ENCODE measurements around the gene IGFBP6. TPM values are rescaled to one million over a fixed set of nuclear protein-coding genes. Genes with fewer than 3 reads are reported as not detected.
A peak's percentile ranks its signal among the peaks of the same experiment; 100 is the strongest.

IGFBP6 gene
- polyA plus RNA-seq, 1 of the 3 experiments (the other 2 are of a cell fraction), result 570 TPM

DNA sequence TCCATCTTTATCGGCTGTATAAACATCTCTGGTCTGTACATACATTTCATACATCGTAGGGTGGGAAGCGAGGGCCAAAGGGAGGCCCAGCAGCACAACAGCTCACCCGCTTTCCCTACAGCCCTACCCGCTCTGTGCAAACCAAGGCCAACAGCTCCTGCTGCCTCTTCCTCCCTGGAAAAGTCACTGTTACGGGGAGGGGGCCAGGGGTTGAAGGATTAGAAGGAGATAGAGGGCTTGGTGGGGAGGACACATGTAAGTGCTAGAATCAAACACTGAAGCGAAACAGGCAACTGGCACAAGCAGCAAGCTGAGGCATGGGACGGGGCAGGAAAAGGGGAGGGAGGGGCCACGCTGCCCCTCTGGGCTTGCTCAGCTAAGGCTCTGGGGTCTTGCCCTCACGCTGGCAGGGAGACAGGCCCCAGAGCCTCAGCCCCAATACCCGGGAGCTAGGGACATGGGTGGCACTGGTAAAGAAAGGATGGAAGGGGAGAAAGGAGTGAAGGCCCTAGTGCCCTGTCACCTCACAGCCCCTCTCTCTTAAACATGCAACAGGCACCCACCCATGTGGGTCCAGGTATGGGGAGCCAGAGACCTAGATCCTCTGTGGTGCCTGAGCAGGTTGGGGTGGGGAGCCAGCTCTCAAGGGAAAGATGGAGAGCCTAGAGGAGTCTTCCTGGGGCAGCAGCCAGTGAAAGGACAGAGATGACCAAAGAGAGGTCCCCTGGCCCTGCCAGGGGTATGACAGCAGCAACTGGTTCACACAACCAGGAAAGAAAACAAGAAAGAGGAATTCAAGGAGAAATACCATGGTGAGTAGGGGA, 32.6 kb upstream of the IGFBP6 start:
- Histone ChIP-seq H3K27me3 (ENCODE audit: insufficient read depth) (no peaks in the 10 kb centered on the region), H3K4me1 (ENCODE audit: control insufficient read depth in 1 of 2, insufficient read depth in 2 of 2, low read depth in 1 of 2, low read length in 1 of 2) (peaks cover 17 to 22% of the 10 kb centered on the region in 2 experiments; a peak in 3 of 4 replicates), H2AFZ (ENCODE audit: low read depth) (no peak overlapping the region), H3K79me2 (ENCODE audit: insufficient read depth) (no peaks in the 10 kb centered on the region), H3K4me3 (ENCODE audit: low read depth in 2 of 2, low read length in 1 of 2) (no peak overlapping the region), H3K36me3 (replicated peaks in 1 of 2; ENCODE audit: control insufficient read depth in 1 of 2, insufficient read depth in 2 of 2, low read length in 1 of 2) (peaks cover 11 to 30% of the 10 kb centered on the region in 2 experiments), H3K9ac (no peak overlapping the region), H3K27ac (ENCODE audit: low read depth in 2 of 2, low read length in 1 of 2) (peak overlapping the region in 1 of 2 experiments; percentile 66; a peak in 2 of 4 replicates), H3K9me3 (no peaks in the 10 kb centered on the region), H4K20me1 (ENCODE audit: insufficient read depth) (no peaks in the 10 kb centered on the region), H3K9me2 (no peaks in the 10 kb centered on the region), H3K4me2 (no peak overlapping the region), H3F3A (replicated peaks; ENCODE audit: insufficient read depth) (peaks cover 35% of the 10 kb centered on the region)
- DNase-seq, result no peak
- CTCF ChIA-PET, result interaction anchor here (0.6 to 14.5 kb wide), 27 partner anchors 9 to 385 kb away, joined by 3 to 385 read pairs (median 10); partner anchors contain the start of genes AAAS, CSAD, IGFBP6 and SOAT2
- WGBS (ENCODE audit: low lambda C conversion rate), result 95% methylated on average over 11 of the region's 11 CpGs
- no peak for TF ChIP-seq JUND (IDR thresholded peaks at IDR 0.05)
- TF ChIP-seq YY1 (IDR thresholded peaks at IDR 0.05; ENCODE audit: low read depth), result no peak
- TF ChIP-seq EZH2phosphoT487 (IDR thresholded peaks at IDR 0.05; ENCODE audit: borderline replicate concordance, low read depth), result no peak
- no peak for TF ChIP-seq TAF1 (IDR thresholded peaks at IDR 0.05; ENCODE audit: borderline replicate concordance, low read depth, low read length)
- TF ChIP-seq ELF1 (IDR thresholded peaks at IDR 0.05), result no peak
- POLR2A ChIA-PET, result interaction anchor here (0.8 to 2.1 kb wide), 4 partner anchors 15 to 94 kb away, joined by 3 to 10 read pairs (median 6); partner anchors contain the start of genes IGFBP6 and SPRYD3

DNA sequence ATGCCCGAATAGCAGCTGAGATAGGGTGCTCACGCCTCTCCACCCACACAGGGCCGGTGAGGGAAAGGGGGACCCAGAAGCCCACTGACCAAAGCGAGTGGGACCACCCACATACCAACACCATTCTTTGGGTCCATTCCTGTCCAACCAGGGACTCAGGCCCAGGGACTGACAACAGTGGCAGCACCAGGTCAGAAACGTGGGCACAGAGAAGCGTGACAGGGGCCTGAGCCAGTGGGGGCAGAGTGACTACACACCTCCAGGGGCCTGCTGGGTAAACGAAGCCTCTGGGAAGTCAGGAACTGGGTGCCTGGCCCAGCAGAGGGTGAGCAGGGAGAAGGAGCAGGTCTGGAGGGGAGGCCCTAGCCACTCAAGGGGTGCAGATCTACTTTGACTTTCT, 32.0 kb upstream of the IGFBP6 start:
- Histone ChIP-seq H3K27ac (ENCODE audit: low read depth in 2 of 2, low read length in 1 of 2) (peak overlapping the region in 1 of 2 experiments; percentile 66; a peak in 1 of 4 replicates), H2AFZ (ENCODE audit: low read depth) (no peak overlapping the region), H3K4me3 (ENCODE audit: low read depth in 2 of 2, low read length in 1 of 2) (no peak overlapping the region), H3K9ac (no peak overlapping the region), H3K4me2 (no peak overlapping the region), H3K9me3 (no peaks in the 10 kb centered on the region), H3K9me2 (no peaks in the 10 kb centered on the region), H3K4me1 (ENCODE audit: control insufficient read depth in 1 of 2, insufficient read depth in 2 of 2, low read depth in 1 of 2, low read length in 1 of 2) (peaks cover 17 to 20% of the 10 kb centered on the region in 2 experiments; a peak in 3 of 4 replicates), H3K79me2 (ENCODE audit: insufficient read depth) (no peaks in the 10 kb centered on the region), H3F3A (replicated peaks; ENCODE audit: insufficient read depth) (peaks cover 37% of the 10 kb centered on the region), H3K36me3 (replicated peaks in 1 of 2; ENCODE audit: control insufficient read depth in 1 of 2, insufficient read depth in 2 of 2, low read length in 1 of 2) (peaks cover 11 to 29% of the 10 kb centered on the region in 2 experiments), H4K20me1 (ENCODE audit: insufficient read depth) (no peaks in the 10 kb centered on the region), H3K27me3 (ENCODE audit: insufficient read depth) (no peaks in the 10 kb centered on the region)
- TF ChIP-seq NFIC (IDR thresholded peaks at IDR 0.05; ENCODE audit: borderline replicate concordance) (no peak), YY1 (IDR thresholded peaks at IDR 0.05; ENCODE audit: low read depth) (no peak), RAD21 (IDR thresholded peaks at IDR 0.05; ENCODE audit: low read length) (no peak), JUND (IDR thresholded peaks at IDR 0.05) (no peak), GATA2 (CRISPR knock-in tag; IDR thresholded peaks at IDR 0.05) (no peak), PBX3 (IDR thresholded peaks at IDR 0.05) (no peak), TEAD4 (IDR thresholded peaks at IDR 0.05; ENCODE audit: borderline replicate concordance, insufficient read depth) (no peak), RFX5 (IDR thresholded peaks at IDR 0.05; ENCODE audit: low read length) (no peak), NRF1 (IDR thresholded peaks at IDR 0.05; ENCODE audit: low read depth, low read length) (no peak), EZH2phosphoT487 (IDR thresholded peaks at IDR 0.05; ENCODE audit: borderline replicate concordance, low read depth) (no peak), POLR2AphosphoS5 (IDR thresholded peaks at IDR 0.05; ENCODE audit: low read depth, low read length) (no peak)
- TF ChIP-seq, protein P1, sequence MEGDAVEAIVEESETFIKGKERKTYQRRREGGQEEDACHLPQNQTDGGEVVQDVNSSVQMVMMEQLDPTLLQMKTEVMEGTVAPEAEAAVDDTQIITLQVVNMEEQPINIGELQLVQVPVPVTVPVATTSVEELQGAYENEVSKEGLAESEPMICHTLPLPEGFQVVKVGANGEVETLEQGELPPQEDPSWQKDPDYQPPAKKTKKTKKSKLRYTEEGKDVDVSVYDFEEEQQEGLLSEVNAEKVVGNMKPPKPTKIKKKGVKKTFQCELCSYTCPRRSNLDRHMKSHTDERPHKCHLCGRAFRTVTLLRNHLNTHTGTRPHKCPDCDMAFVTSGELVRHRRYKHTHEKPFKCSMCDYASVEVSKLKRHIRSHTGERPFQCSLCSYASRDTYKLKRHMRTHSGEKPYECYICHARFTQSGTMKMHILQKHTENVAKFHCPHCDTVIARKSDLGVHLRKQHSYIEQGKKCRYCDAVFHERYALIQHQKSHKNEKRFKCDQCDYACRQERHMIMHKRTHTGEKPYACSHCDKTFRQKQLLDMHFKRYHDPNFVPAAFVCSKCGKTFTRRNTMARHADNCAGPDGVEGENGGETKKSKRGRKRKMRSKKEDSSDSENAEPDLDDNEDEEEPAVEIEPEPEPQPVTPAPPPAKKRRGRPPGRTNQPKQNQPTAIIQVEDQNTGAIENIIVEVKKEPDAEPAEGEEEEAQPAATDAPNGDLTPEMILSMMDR (IDR thresholded peaks at IDR 0.05), result no peak
- TF ChIP-seq, protein P2, sequence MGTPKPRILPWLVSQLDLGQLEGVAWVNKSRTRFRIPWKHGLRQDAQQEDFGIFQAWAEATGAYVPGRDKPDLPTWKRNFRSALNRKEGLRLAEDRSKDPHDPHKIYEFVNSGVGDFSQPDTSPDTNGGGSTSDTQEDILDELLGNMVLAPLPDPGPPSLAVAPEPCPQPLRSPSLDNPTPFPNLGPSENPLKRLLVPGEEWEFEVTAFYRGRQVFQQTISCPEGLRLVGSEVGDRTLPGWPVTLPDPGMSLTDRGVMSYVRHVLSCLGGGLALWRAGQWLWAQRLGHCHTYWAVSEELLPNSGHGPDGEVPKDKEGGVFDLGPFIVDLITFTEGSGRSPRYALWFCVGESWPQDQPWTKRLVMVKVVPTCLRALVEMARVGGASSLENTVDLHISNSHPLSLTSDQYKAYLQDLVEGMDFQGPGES (IDR thresholded peaks at IDR 0.05; ENCODE audit: low read depth, low read length), result no peak
- TF ChIP-seq, protein P3, sequence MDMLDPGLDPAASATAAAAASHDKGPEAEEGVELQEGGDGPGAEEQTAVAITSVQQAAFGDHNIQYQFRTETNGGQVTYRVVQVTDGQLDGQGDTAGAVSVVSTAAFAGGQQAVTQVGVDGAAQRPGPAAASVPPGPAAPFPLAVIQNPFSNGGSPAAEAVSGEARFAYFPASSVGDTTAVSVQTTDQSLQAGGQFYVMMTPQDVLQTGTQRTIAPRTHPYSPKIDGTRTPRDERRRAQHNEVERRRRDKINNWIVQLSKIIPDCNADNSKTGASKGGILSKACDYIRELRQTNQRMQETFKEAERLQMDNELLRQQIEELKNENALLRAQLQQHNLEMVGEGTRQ (IDR thresholded peaks at IDR 0.05; ENCODE audit: borderline replicate concordance, low read depth, low read length), result no peak
- ChIA-PET CTCF (interaction anchor here (0.6 to 14.5 kb wide), 45 partner anchors 9 to 384 kb away, joined by 3 to 385 read pairs (median 5); partner anchors contain the start of genes AAAS, CSAD, ESPL1 and IGFBP6), POLR2A (interaction anchor here (1.0 to 2.1 kb wide), 4 partner anchors 14 to 94 kb away, joined by 3 to 10 read pairs (median 8); partner anchors contain the start of genes IGFBP6 and SPRYD3)
- DNase-seq, result no peak
- WGBS (ENCODE audit: low lambda C conversion rate), result 75% methylated on average over 7 of the region's 7 CpGs

Measured in SK-N-SH (cell line).